ENCODE measurements around the gene CYP19A1. TPM values are rescaled to one million over a fixed set of nuclear protein-coding genes. Genes with fewer than 3 reads are reported as not detected.

The CYP19A1 gene
- total and polyA plus RNA-seq, 2 of the 8 experiments (the other 6 are each of a cell fraction or from before 2014, with no cell fraction given), result not detected

- no peak for DNase-seq (ENCODE audit: low read depth in 1 of 2, low spot score in 2 of 2)
- ChIA-PET CTCF (ENCODE audit: partially characterized antibody) (interaction anchor here (1.0 to 1.5 kb wide), 3 partner anchors 20 to 178 kb away, joined by 3 to 4 read pairs (median 3); no protein-coding TSS in a partner anchor), POLR2A (ENCODE audit: partially characterized antibody) (no interaction called here)
- H3K18ac ChIP-seq (ENCODE audit: extremely low read depth, low read length), result no peak overlapping the region
- H4K5ac ChIP-seq (ENCODE audit: insufficient read length, low read depth, low read length), result no peak overlapping the region
- H4K8ac ChIP-seq (ENCODE audit: extremely low read depth, insufficient read depth, low read length), result no peak overlapping the region
- H2AK5ac ChIP-seq (ENCODE audit: low read depth, low read length), result no peak overlapping the region
- H3K14ac ChIP-seq (ENCODE audit: insufficient read length), result no peak overlapping the region
- H2AFZ ChIP-seq (ENCODE audit: low read length), result no peak overlapping the region
- H4K20me1 ChIP-seq (replicated peaks in 1 of 2; ENCODE audit: control insufficient read depth in 1 of 2, insufficient read depth in 2 of 2, low read length in 2 of 2), result no peaks in the 10 kb centered on the region
- no peak overlapping the region for H2BK120ac ChIP-seq (replicated peaks; ENCODE audit: low read depth, low read length)
- H4K91ac ChIP-seq (replicated peaks; ENCODE audit: insufficient read length, low read length), result no peak overlapping the region
- H3K23ac ChIP-seq (ENCODE audit: insufficient read length), result no peak overlapping the region
- no peaks in the 10 kb centered on the region; the same call in 1 of the 2 replicates for H3K23me2 ChIP-seq (ENCODE audit: low read depth, low read length)
- H3K27ac ChIP-seq (ENCODE audit: low read depth, low read length), result no peak overlapping the region
- no peak overlapping the region for H2BK15ac ChIP-seq (ENCODE audit: low read length)
- H3K36me3 ChIP-seq (ENCODE audit: control insufficient read depth in 2 of 4, insufficient read depth in 4 of 4, low read length in 3 of 4), result no peaks in the 10 kb centered on the region
- no peak overlapping the region for H2BK5ac ChIP-seq (ENCODE audit: low read depth, low read length)
- no peak overlapping the region for H3K4ac ChIP-seq (replicated peaks; ENCODE audit: insufficient read length, low read depth, low read length)
- H3K4me3 ChIP-seq (ENCODE audit: extremely low read depth in 1 of 4, insufficient read depth in 2 of 4, low read depth in 3 of 4, low read length in 4 of 4), result no peak overlapping the region
- no peaks in the 10 kb centered on the region for H3K9me3 ChIP-seq (ENCODE audit: insufficient read depth in 2 of 2, low read depth in 1 of 2, low read length in 1 of 2)
- no peak overlapping the region for H2BK20ac ChIP-seq (ENCODE audit: low read length)
- no peak overlapping the region for H3K4me2 ChIP-seq (ENCODE audit: insufficient read depth in 1 of 2, low read depth in 2 of 2, low read length in 2 of 2)
- TF ChIP-seq SRF (IDR thresholded peaks at IDR 0.05; ENCODE audit: low read depth, low read length) (no peak), HDAC6 (IDR thresholded peaks at IDR 0.05; ENCODE audit: low read depth, low read length) (no peak), GTF2F1 (IDR thresholded peaks at IDR 0.05; ENCODE audit: borderline replicate concordance, low read depth, low read length) (no peak), SP4 (IDR thresholded peaks at IDR 0.05; ENCODE audit: low read length) (no peak)
- no peaks in the 10 kb centered on the region for H3K27me3 ChIP-seq (replicated peaks in 1 of 4; ENCODE audit: control insufficient read depth in 3 of 4, extremely low read depth in 1 of 4, insufficient read depth in 3 of 4, low read length in 3 of 4)
- H3K9ac ChIP-seq (replicated peaks in 1 of 4; ENCODE audit: extremely low read depth in 1 of 4, low read depth in 3 of 4, low read length in 3 of 4), result no peak overlapping the region
- H3K56ac ChIP-seq (replicated peaks; ENCODE audit: insufficient read length, low read depth, low read length), result no peak overlapping the region
- H3K79me2 ChIP-seq (ENCODE audit: control insufficient read depth in 1 of 2, insufficient read depth in 2 of 2, low read length in 2 of 2), result no peaks in the 10 kb centered on the region
- FAIRE-seq, result no peak
- WGBS, 2 experiments (ENCODE audit: extremely low coverage in 1 of 2, insufficient coverage in 1 of 2, insufficient read length in 1 of 2, insufficient replicate concordance in 2 of 2, low coverage in 1 of 2, low lambda C conversion rate in 2 of 2, missing lambda C conversion rate in 1 of 2), result 89% methylated on average over 3 of the region's 3 CpGs; no CpG with 5 or more reads in 1 of the 2 experiments
- H3K4me1 ChIP-seq (replicated peaks in 1 of 4; ENCODE audit: control insufficient read depth in 3 of 4, insufficient read depth in 4 of 4, low read length in 3 of 4), result peaks cover 0 to 4% (median 1%) of the 10 kb centered on the region in 4 experiments; a peak in 2 of 7 replicates
- no peaks in the 10 kb centered on the region for H3K79me1 ChIP-seq (ENCODE audit: low read depth, low read length)
- no peak overlapping the region for H2BK12ac ChIP-seq (ENCODE audit: low read depth, low read length)
Observed at GRCh38 chr15:51223771-51224229, 114.6 kb downstream of the CYP19A1 start.
